IMR-90 (cell line): Measurements from ENCODE around the gene RGS7BP.

Experiments
- BHLHE40 ChIP-seq: fragments of 150-350 bp; IDR thresholded peaks from 2 replicates; pipeline ENCODE4 v1.6.1; 2016; ENCODE audit warnings: mild to moderate bottlenecking, low read depth, low read length
- CEBPB ChIP-seq: IDR thresholded peaks from 2 replicates; pipeline ENCODE4 v1.6.1; 2012; ENCODE audit warnings: low read depth, low read length, improper control_type of control experiment
- CTCF ChIP-seq: conservative IDR thresholded peaks from 2 replicates; pipeline ENCODE4 v1.5.1; 2012; ENCODE audit warnings: mild to moderate bottlenecking, low read depth, low read length, improper control_type of control experiment
- POLR2A ChIP-seq: IDR thresholded peaks from 2 replicates; pipeline ENCODE4 v1.6.1; 2012; ENCODE audit warnings: mild to moderate bottlenecking, low read depth, low read length
- RAD21 ChIP-seq: IDR thresholded peaks from 2 replicates; pipeline ENCODE4 v1.6.1; 2012; ENCODE audit warnings: low read length, improper control_type of control experiment
- RFX5 ChIP-seq: IDR thresholded peaks from 2 replicates; pipeline ENCODE4 v1.8.0; 2012; ENCODE audit warnings: low read depth, mild to moderate bottlenecking, low read length, moderate library complexity
- SMC3 ChIP-seq: fragments of 150-350 bp; IDR thresholded peaks from 2 replicates; pipeline ENCODE4 v1.6.1; 2016; ENCODE audit warnings: low read depth, mild to moderate bottlenecking, antibody characterized with exemption, low read length, moderate library complexity

- TF ChIP-seq CTCF (no peak), POLR2A (no peak), SMC3 (no peak), RAD21 (no peak), RFX5 (no peak), BHLHE40 (no peak), CEBPB (no peak)
Observed at GRCh38 chr5:64644831-64645230, 139.0 kb downstream of the RGS7BP start.
